Hepatocyte (in vitro differentiated cells): ENCODE data around the gene AP3D1.

Experiments
- CTCF ChIP-seq: fragments of 200-600 bp; sonication (generic); IDR thresholded peaks from 2 replicates; pipeline ENCODE4 v1.5.1; 2016; ENCODE audit warnings: antibody characterized with exemption, mild to moderate bottlenecking; ENCODE audit not compliant: poor library complexity
- EZH2 ChIP-seq: fragments of 200-600 bp; sonication (generic); IDR thresholded peaks from 2 replicates; pipeline ENCODE4 v1.6.1; 2016; ENCODE audit warnings: antibody characterized with exemption, mild to moderate bottlenecking, borderline replicate concordance
- EZH2phosphoT487 ChIP-seq: fragments of 200-600 bp; sonication (generic); IDR thresholded peaks from one replicate; pipeline ENCODE4 v1.6.1; 2018; ENCODE audit warnings: antibody characterized with exemption, mild to moderate bottlenecking, low read depth, moderate library complexity; ENCODE audit not compliant: unreplicated experiment, severe bottlenecking

DNA sequence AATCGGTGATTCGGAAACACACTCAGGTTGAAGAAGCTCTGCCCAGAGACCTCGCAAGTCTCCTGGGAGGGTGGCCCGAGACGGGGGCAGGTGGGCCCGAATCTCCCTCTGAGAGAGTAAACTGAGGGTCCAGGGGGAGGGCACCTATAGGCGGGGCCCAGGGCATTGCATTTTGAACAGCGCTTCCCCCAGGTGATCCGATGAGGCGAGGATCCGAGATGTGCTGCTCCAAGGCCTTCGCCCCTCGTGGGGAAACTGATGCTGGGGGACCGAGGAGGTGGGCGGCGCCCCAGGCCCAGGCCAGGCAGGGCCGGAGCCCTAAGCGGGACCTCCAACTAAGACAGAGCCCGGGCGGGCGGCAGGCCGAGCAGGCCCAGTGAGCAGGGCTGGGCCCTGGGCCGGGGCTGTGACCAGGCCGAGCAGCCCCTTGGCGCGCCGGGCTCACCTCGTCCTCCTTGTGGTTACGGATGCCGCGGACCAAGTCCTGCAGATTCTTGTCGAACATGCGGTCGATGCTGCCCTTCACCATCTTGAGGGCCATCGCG, 500 bp downstream of the AP3D1 start:
- no peak for TF ChIP-seq CTCF
- no peak for TF ChIP-seq EZH2
- TF ChIP-seq EZH2phosphoT487, result no peak
